ENCODE measurements around the gene EMCN.
A peak's percentile ranks its signal among the peaks of the same experiment; 100 is the strongest.
"Not testable (repeated sequence)": the region's sequence is repeated elsewhere in the genome, so short reads cannot be mapped to it uniquely, and the experiment has no call there.

EMCN gene

DNA sequence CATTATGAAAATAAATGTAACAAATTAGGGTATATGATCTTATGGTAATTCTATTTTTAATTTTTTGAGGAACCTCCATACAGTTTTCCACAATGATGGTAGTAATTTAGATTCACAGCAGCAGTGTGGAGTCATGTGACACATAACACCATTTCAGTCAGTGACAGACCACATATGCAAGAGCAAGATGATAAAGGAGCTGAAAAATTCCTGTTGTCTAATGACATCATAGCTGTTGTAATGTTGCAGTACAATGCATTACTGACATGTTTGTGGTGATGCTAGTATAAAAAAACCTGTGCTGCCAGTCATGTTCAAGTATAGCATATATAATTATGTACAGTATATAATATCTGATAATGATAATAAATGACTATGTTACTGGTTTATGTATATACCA is 28.5 kb downstream of the EMCN start:
- no peak for DNase-seq

DNA sequence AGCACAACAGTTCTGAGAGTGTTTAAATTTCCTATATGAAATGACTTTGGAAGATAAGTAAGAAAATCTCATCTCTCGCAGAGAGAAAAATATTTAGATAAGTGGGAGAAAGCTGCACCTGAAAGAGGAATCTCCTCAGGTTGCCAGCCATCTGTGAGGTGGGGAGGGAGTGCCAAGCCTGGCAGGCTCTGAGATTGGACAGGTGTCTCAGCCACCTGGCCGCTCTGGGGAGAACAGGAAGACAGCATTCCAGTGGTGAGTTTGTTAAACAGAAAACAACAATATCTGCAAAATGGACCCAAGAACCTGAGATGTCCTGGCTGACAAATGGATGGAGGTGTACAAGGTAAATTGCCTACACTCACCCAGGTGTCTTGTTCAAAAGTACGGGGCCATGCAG is 31.3 kb downstream of the EMCN start:
- DNase-seq: no peak

DNA sequence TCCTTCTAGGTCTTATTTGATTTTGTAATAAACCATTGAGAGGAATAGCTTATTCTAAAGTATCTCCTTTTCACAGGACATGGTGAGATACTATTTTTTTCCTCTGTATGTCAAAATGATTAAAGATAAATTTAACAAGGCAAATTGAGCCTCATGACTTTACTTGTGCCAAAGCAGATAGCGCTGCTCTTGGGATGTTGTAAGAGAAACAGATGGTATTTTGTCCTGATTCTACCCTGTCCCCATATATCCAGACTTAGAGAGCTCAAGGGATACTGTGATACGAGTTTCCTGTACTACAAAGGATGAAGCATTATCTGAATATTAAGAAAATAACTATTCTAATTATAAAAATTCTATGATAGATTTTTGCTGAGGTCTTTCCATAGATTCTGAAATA is 34.0 kb downstream of the EMCN start:
- DNase-seq: no peak

DNA sequence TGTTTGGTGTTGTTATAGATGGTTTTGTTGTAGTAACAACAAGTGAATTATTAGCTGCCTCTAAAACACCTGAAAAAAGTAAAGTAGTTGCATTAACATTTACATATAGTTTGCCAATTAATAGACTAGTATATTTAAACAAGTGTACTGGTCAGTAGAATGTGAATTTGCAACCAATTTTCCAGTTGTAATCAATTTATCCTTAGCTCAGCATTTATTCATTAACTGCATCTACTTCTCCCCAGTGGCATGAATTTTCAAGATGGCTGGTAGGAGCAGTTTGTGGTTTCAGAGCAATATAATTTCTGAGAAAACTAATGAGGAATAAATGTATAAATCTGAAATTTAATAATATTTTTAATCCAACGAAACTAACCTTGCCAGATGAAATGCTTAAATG is 37.9 kb downstream of the EMCN start:
- no peak for DNase-seq

DNA sequence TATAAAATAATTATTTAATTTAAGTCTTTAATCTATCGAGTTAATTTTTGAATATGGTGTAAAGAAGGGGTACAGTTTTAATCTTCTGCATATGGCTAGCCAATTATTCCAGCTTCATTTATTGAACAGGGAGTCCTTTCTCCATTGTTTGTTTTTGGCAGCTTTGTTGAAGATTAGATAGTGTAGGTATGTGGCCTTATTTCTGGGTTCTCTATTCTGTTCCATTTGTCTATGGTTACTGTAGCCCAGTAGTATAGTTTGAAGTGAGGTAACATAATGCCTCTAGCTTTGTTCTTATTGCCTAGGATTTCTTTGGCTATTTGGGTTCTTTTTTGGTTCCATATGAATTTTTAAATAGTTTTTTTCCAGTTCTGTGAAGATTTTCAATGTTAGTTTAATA is 48.3 kb downstream of the EMCN start:
- no peak for DNase-seq

DNA sequence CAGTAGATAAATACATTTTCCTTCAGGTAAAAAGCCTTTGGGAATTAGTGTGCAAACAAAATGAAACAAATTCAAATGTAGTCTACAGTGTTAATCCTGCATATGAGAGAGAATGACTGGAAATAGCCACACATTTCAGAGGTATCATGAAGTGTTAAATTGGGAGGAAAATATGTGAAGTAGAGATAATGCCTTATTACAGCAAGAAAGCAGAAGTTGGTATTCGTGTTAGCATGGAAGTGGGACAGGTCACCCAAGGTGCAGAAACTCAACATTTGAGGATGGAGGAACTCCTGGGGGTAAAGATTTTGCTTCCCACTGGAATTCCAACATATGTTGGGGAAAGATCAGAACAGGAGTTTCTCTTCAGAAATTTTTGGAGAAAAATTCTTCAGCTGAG is 51.3 kb downstream of the EMCN start:
- DNase-seq: peak; percentile 58

DNA sequence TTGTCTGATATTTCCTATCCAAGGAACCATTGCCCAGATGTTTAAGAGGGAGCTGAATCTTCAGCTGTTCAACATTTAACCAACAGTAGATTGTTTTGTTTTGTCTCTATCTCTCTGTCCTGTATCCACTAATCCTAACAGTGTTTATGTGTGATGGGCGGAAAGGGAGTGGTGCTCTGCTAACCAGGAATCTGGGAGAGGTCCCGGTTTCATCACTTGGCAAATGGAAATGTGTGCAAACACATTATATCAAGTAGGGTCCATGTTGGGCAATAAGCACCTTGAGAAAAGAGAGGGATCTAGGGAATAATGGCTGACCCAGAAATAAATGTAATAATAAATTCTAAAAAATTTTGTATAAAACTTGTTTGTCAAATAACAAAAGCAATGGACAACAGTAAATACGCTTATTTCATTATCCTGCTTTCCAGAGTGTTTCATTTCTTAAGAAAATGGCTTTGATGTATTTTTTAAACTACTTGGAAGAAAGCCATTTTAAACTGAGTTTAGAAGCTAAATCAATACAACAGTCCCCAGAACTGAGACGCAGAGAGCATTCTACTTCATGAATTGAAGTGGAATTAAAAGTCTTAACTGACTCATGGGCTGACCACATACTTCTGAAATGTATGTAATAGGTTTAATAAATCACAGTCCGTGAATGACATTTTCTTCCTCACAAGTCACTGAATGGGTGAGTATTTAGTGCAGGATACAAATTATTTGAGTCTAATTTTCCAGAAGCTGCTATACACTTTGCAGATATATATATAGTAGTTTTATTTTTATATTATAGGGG is 55.8 kb downstream of the EMCN start:
- no peak for DNase-seq

DNA sequence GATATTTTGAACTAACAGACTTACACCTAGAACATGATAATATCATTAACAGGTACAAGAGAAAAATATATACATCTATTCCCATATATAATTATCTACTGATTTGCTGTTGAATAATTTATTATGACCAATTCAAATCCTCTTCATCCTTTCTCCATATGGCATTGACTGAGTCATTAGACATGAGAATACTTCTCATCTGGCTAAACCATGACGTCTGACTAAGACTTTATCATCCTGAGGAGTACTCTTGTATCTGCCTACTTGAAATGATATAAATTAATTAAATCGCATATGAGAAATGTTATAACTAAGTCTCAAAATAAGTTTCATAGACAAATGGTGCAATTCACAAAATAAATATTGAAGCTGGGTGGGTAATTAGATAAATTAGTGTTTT is 67.4 kb downstream of the EMCN start:
- DNase-seq: no peak

DNA sequence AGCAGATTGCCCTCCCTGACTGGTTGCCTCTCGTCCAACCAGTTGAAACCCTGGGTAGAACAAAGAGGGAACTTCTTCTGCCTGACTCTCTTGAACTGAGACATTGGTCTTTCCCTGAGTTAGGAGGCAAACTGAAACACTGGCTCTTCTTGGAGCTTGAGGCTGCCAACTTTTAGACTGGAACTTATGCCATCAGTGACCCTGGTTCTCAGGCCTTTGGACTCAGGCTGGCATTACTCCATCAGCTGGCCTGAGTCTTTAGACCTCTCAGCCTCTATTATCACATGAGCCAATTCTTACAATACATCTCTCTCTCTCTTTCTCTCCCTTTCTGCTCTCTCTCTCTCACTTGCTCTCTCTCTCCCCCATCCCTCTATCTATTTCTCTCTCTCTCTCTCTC is 86.4 kb downstream of the EMCN start:
- no peak for DNase-seq

DNA sequence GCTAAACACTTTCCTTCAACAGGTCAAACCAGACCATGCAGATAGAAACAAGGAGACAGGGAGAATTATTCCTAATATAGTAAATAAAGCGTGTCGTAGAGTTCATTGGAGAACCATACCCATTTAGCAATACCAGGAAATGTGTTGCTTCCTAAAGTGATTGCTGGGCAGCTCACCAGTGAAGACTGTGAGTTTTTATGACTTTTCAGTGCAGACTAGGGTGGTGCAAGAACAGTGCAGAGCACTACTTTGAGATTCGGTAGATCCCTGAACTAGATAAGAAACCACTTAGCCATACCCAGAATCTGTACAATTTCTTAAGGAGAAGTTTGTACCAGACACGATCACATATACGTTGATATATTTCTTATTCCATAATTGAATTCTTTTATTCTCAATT is 87.4 kb downstream of the EMCN start:
- DNase-seq: peak; percentile 57

DNA sequence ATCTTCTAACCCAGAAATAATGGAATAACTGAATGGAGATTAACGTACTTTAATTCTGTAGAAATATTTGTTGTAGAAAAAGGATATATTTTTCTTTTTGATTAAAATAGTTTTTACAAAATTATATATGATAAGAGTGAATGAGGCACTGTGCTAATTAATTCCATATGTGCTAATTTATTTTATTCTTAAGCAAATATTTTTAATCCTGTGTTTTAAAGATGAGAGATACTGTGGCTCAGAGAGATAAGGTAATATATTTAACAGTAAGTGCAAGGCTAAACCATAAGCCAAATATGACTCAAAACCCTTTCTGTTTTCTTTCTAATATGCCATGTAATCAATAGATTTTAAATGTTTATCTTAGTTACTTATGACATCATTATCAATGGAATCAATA is 88.2 kb downstream of the EMCN start:
- no peak for DNase-seq

DNA sequence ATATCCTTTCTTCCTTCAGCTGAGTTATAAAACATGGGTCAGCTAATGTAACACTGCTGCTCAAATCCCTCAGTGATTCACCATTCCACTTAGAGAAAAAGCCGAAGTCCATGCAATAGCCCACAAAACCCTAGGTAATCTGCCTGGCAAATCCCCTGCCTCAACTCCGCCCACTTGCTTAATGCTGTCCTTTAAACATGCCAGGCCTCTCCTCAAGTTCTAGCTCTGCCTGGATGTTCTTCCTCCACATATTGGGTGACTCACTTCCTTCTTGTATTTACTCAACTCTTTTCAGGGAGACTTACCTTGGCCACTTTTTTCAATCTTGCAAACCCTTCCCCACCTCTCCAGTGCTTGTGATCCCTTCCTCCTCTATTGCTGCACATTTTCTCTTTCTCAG is 89.8 kb downstream of the EMCN start:
- no peak for DNase-seq

DNA sequence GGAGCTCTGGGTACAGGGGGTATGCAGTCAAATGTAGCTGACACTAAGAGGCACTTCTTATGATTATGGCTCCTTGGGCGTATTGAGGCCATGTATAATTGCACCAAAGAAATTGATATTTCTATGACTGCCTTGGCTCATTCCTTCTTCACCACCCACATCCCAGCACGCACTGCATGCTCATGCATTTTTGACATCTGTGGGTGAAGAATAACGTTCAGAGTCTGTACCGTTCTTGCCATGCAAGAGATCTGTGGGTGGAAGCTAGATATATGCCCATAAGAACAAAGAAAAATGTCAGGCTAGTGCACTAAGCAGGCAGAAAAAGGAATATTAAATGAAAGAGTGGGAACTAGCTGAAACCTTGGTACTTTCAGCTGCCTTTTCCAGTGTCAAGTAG is 93.4 kb downstream of the EMCN start:
- no peak for DNase-seq

DNA sequence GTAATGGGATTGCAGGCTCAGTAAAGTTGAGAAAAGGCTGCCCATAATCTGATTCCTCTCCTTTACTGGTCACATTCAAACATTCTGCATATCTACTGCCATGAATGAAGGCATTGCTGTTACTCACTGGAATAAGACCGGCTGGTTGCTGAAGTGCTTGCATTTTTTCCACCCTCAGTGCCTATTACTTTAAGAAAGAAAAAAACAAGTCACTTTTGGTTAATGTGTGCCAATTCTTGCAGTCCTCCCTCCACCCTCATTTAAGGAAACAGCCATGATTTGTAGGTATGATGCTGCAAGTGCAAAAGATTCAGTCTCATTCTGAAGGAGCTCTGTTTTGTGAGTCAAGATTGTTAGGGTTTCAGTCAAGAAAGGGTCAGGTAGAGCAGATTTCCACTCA is 94.9 kb downstream of the EMCN start:
- peak; percentile 3 for DNase-seq

DNA sequence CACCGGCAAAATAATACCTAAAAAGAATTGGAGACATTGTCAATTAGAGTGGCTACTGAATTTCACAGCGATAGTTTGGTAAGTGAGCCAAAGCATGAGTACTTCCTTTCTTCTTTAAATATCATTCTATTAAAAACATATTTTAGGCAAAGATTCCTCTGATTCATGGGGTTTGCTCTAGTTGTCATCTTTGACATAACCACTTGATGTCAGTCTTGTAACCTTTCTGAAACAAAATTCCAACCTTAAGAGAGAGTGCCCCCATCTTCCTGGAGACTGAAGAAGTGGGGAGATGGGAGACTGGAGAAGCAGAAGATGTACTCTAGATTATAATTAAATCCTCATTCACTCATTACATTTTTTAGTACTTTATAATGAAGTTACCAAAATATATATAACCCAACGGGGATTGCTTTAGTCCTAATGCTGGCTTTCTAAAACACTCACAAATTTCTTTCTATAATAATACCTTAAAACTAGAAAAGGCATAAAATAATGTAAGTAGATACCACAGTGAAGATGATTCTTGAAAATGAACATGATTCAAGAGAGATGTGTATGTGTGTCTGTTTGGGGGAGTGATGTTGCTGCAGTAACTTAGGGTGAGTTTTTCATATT is 96.4 kb downstream of the EMCN start:
- DNase-seq: peak; percentile 40

DNA sequence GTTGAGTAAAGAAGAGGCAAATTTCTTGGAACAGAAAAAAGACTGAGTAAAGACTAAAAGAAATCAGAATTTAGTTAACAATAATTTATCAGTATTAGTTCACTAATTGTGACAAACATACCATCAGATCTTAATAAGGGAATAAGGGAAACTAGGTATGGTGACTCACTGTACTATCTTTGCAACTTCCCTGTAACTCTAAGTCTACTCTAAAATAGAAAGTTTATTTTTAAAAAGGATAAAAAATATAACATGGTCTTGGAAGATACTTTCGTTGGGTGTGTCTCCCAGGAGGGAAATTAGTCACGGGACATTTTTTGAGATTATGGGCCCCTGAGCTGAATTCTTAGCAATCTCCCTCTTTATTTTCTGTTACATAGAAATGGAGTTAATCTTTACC is 97.3 kb downstream of the EMCN start:
- DNase-seq: no peak

DNA sequence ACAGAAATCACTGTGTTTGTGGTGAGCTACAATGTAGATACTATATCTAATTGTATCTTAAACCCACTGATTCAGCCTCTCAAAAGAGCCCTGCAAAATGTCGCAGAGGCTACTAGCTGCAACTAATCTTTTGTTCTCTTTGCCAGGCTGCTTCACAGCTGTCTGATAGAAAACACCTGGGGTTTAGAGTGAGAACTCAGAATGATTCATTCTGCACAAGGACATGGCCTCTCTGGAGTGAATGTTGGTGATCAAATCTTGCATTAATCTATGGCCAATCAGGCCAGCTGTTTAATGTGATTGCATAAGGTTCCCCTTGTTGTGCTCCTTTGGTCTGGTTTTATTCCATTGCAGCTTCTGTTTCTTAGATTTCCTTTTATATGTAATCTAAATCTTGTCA is 100.3 kb downstream of the EMCN start:
- DNase-seq: peak; percentile 3

DNA sequence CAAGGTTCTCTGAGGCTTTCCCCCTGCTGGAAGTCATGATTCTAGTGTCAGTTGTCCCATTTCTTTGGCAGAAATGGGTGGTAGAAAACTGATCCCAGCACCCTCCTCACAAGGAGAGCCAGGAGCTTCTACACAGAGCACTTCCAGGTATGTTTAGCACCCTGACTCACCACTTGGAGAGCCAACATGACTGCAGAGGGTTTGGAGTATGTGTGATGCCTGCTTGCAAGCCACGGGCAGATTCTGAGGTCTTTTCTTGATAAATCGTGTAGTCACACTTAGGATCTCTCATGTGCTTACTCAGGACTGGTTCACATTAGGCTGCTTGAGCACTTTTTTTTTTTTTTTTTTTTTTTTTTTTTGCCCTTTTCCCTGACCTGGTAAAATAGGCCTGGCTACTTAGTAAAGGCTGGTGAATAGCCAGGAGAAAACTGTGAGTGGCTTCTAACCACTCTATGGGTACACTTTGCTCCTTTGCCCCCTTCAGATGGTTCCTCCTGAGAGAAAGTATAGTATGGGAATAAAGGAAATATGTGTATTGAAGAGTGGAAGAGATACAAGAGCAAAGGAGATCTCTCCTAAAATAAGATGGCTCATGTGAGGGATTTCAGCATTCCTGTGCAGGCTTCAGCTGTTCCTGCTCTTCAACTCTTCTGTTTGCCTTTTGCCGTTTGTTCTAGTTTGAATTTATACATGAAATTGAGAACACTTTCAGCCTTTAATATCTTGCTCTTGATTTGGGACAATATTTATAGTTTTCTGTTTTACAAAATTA is 103.6 kb downstream of the EMCN start:
- no peak for DNase-seq

DNA sequence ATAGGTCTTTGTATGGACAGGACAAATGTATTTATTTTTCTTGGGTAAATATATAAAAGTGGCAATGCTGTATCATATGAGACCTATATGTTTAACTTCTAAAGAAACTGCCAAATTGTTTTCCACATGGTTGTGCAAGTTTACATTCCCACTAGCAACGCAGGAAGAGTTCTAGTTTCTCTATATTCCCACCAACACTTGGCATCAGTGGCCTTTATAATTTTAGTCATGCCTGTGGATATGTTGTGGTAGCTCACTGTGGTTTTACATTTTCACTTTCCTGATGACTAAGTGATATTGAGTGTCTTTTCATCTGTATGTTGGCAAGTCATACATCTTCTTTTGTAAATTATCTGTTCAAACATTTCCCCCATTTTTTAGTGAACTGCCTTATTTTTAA is 126.0 kb downstream of the EMCN start:
- peak; percentile 7 for DNase-seq

DNA sequence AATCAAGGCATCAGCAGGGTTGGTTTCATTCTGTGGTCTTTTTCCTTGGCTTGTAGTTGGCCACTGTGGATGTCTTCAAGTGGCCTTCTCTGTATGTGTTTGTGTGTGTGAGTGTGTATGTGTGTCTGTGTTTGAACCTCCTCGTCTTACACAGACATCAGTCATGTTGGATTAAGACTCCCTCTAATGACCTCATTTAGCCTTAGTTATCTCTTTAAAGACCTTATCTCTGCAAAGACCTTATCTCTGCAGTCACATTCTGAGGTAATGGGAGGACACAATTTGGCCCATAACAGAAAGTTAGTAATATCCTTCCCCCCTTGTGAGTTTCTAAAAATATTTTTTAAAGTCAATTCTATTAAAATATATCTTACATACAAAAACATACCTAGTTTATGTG is 126.7 kb downstream of the EMCN start:
- DNase-seq: peak; percentile 4

DNA sequence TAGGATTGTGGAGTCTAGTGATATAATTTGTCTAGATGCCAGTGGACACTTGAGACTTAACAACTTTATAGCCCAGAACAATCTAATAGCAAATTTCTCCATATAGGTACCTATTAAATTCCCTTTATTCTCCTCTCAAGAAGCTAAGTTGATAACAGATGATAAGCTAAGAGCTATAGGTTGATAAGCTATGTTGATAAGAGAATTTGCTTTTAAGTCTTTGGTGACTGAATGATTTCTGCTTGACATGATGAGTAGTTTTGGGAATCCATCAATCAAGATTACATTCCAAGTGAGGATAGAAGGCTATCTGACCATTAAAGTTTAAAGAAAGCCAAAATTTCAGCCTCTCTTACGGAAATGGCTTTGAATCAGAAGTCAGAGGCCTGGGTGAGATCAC is 131.6 kb downstream of the EMCN start:
- DNase-seq: no peak

DNA sequence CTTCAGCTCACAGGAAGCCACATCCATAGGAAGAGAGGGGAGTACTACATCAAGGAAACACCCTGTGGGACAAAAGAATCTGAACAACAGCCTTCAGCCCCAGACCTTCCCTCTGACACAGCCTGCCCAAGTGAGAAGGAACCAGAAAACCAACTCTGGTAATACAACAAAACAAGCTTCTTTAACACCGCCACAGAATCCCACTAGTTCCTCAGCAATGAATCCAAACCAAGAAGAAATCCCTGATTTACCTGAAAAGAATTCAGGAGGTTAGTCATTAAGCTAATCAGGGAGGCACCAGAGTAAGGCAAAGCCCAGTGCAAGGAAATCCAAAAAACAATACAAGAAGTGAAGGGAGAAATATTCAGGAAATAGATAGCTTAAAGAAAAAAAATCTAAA is 137.4 kb downstream of the EMCN start:
- DNase-seq: not testable (repeated sequence)

DNA sequence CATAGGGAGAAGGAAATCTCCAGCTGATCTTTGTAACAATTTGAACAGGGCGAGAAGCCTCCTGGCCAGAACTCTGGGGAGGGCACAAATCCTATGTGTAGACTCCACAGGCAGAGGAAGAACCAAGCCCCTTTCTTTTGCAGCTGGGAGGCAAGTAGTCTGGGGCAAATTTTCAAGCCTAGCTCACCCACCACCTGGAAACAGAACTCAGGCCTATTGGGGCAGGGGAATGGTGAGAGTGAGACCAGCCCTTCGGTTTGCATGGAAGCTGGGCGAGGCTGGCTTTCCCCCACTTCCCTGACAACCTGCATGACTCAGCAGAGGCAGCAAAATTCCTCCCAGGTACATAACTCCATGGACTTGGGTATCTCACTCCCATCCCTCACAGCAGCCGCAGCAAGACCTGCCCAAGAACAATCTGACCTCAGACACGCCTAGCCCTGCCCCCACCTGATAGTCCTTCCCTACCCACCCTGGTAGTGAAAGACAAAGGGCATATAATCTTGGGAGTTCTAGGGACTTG is 138.2 kb downstream of the EMCN start:
- DNase-seq: no peak

DNA sequence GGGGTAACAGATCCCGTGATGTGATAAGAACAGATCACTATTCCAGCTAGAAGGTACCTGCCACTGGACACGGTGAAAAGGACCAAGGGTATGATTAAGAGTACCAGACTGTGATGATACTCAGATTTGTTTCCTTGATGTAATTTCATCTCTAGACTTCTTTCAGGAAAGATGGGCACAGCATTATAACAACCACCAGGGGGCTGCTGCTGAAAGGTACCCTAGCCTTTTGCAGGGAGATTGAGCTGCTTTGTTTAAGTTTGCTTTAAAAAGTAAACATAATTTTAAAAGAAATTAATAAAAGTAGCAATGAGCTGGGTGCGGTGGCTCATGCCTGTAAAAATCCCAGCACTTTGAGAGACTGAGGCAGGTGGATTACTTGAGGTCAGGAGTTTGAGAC is 145.4 kb downstream of the EMCN start:
- peak; percentile 39 for DNase-seq
